ENCODE measurements around the gene ALDH18A1.

DNA sequence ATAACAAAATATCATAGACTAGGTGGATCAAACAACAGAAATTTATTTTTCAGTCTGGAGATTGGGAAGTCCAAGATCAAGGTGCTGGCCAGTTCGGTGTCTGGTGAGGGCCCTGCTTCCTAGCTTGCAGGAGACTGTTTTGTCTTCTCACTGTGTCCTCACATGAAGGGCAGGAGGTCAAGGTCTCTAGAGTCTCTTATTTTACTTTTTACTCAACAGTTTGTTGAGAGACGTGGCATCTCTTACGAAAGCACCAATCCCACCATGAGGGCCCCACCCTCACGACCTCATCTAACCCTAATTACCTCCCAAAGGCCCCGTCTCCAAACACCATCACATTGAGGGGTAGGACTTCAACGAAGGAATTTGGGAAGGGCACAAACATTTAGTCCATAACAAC is 54.1 kb downstream of the ALDH18A1 start:
- TF ChIP-seq POLR2AphosphoS5 (IDR thresholded peaks at IDR 0.05; ENCODE audit: insufficient read depth, low read depth, low read length) (no peak), POLR2A (IDR thresholded peaks at IDR 0.05; ENCODE audit: low read depth, low read length) (no peak), EZH2 (IDR thresholded peaks at IDR 0.05; ENCODE audit: borderline replicate concordance, low read depth, low read length, severe bottlenecking) (no peak), FOS (IDR thresholded peaks at IDR 0.05; ENCODE audit: borderline replicate concordance, insufficient read depth, low read length) (no peak), MYC (IDR thresholded peaks at IDR 0.05; ENCODE audit: low read depth, low read length) (no peak), GATA2 (IDR thresholded peaks at IDR 0.05; ENCODE audit: insufficient read depth, insufficient read length, low read depth, low read length) (no peak), JUN (IDR thresholded peaks at IDR 0.05; ENCODE audit: borderline replicate concordance, insufficient read depth, insufficient read length, low read depth) (no peak)
- TF ChIP-seq, protein P1, sequence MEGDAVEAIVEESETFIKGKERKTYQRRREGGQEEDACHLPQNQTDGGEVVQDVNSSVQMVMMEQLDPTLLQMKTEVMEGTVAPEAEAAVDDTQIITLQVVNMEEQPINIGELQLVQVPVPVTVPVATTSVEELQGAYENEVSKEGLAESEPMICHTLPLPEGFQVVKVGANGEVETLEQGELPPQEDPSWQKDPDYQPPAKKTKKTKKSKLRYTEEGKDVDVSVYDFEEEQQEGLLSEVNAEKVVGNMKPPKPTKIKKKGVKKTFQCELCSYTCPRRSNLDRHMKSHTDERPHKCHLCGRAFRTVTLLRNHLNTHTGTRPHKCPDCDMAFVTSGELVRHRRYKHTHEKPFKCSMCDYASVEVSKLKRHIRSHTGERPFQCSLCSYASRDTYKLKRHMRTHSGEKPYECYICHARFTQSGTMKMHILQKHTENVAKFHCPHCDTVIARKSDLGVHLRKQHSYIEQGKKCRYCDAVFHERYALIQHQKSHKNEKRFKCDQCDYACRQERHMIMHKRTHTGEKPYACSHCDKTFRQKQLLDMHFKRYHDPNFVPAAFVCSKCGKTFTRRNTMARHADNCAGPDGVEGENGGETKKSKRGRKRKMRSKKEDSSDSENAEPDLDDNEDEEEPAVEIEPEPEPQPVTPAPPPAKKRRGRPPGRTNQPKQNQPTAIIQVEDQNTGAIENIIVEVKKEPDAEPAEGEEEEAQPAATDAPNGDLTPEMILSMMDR (IDR thresholded peaks at IDR 0.05; ENCODE audit: extremely low read depth in 1 of 2, insufficient read depth in 1 of 2, low read depth in 1 of 2, low read length in 2 of 2) = no peak
- TF ChIP-seq, protein P2, sequence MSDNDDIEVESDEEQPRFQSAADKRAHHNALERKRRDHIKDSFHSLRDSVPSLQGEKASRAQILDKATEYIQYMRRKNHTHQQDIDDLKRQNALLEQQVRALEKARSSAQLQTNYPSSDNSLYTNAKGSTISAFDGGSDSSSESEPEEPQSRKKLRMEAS (IDR thresholded peaks at IDR 0.05; ENCODE audit: insufficient read depth, insufficient read length) = no peak
